B cell (primary cell): ENCODE measurements around the gene TIRAP.

Source experiments
- EZH2 ChIP-seq: IDR thresholded peaks from 2 replicates; pipeline ENCODE4 v1.6.1; 2012; ENCODE audit warnings: borderline replicate concordance, low read depth, mild to moderate bottlenecking, moderate library complexity, low read length; ENCODE audit not compliant: insufficient read depth, poor library complexity, severe bottlenecking
- TF ChIP-seq, protein P1 (sequence below): fragments of 200-600 bp; IDR thresholded peaks from one replicate; pipeline ENCODE4 v1.8.0; 2022; ENCODE audit warnings: antibody characterized with exemption, mild to moderate bottlenecking

- TF ChIP-seq, protein P1, sequence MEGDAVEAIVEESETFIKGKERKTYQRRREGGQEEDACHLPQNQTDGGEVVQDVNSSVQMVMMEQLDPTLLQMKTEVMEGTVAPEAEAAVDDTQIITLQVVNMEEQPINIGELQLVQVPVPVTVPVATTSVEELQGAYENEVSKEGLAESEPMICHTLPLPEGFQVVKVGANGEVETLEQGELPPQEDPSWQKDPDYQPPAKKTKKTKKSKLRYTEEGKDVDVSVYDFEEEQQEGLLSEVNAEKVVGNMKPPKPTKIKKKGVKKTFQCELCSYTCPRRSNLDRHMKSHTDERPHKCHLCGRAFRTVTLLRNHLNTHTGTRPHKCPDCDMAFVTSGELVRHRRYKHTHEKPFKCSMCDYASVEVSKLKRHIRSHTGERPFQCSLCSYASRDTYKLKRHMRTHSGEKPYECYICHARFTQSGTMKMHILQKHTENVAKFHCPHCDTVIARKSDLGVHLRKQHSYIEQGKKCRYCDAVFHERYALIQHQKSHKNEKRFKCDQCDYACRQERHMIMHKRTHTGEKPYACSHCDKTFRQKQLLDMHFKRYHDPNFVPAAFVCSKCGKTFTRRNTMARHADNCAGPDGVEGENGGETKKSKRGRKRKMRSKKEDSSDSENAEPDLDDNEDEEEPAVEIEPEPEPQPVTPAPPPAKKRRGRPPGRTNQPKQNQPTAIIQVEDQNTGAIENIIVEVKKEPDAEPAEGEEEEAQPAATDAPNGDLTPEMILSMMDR: no peak
- TF ChIP-seq EZH2: no peak
Measured at GRCh38 chr11:126334659-126335462, 52.0 kb downstream of the TIRAP start.
